Measurements from ENCODE around the gene PFKFB4. TPM values are rescaled to one million over a fixed set of nuclear protein-coding genes. Genes with fewer than 3 reads are reported as not detected.

The PFKFB4 gene
- total RNA-seq, 1 donor = 18.1 TPM

- DNase-seq (ENCODE audit: low read depth) = no peak
These were observed 35.0 kb downstream of the PFKFB4 start for GRCh38 chr3:48521635-48522034.

GRCh38 chr3:48519277-48519643 is 37.3 kb downstream of the PFKFB4 start:
- TF ChIP-seq CTCF (IDR thresholded peaks at IDR 0.05; ENCODE audit: insufficient read depth, low read depth, low read length) = no peak
- H3K4me3 ChIP-seq (ENCODE audit: low read depth, low read length) = no peak overlapping the region
- no peak for DNase-seq (ENCODE audit: low read depth)

More at GRCh38 chr3:48521635-48522034, 35.0 kb downstream of the PFKFB4 start:
- H3K4me3 ChIP-seq (ENCODE audit: low read depth, low read length) = no peak overlapping the region
- TF ChIP-seq CTCF (IDR thresholded peaks at IDR 0.05; ENCODE audit: insufficient read depth, low read depth, low read length) = no peak

- TF ChIP-seq CTCF (IDR thresholded peaks at IDR 0.05; ENCODE audit: insufficient read depth, low read depth, low read length) = no peak
- H3K4me3 ChIP-seq (ENCODE audit: low read depth, low read length) = no peak overlapping the region
- no peak for DNase-seq (ENCODE audit: low read depth)
These were observed 37.8 kb downstream of the PFKFB4 start for GRCh38 chr3:48518638-48519276.

GRCh38 chr3:48518069-48518468 is 38.5 kb downstream of the PFKFB4 start:
- no peak for TF ChIP-seq CTCF (IDR thresholded peaks at IDR 0.05; ENCODE audit: insufficient read depth, low read depth, low read length)

GRCh38 chr3:48516571-48516970 is 40.0 kb downstream of the PFKFB4 start:
- TF ChIP-seq CTCF (IDR thresholded peaks at IDR 0.05; ENCODE audit: insufficient read depth, low read depth, low read length) = no peak
- DNase-seq (ENCODE audit: low read depth) = no peak
- no peak overlapping the region for H3K4me3 ChIP-seq (ENCODE audit: low read depth, low read length)

More at GRCh38 chr3:48518069-48518468, 38.5 kb downstream of the PFKFB4 start:
- no peak overlapping the region for H3K4me3 ChIP-seq (ENCODE audit: low read depth, low read length)
- DNase-seq (ENCODE audit: low read depth) = no peak

- no peak for DNase-seq (ENCODE audit: low read depth)
- H3K4me3 ChIP-seq (ENCODE audit: low read depth, low read length) = no peak overlapping the region
- no peak for TF ChIP-seq CTCF (IDR thresholded peaks at IDR 0.05; ENCODE audit: insufficient read depth, low read depth, low read length)
These were observed 42.0 kb downstream of the PFKFB4 start for GRCh38 chr3:48514431-48515227.
